K562 (cell line): ENCODE results near the gene MINDY4B. TPM values are rescaled to one million over a fixed set of nuclear protein-coding genes. Genes with fewer than 3 reads are reported as not detected.

Source experiments
- ATAC-seq: fragments of 200-7000 bp; cut with Tn5 transposase; 3 replicates; pipeline ENCODE4 v1.9.1; 2020; ENCODE audit warnings: moderate library complexity
- BruUV-seq: library from RNA; stranded (reverse); fragments of 400-500 nt; replicated peaks from 2 replicates; lab custom pipeline; 2021; lab: Mats Ljungman, UMichigan
- CTCF ChIA-PET: fragments of 300-600 bp; formaldehyde crosslinking; extraction: SDS; loops from one replicate; lab custom pipeline; 2021; ENCODE audit warnings: low intra/inter-chr PET ratio; lab: Yijun Ruan, JAX
- POLR2A ChIA-PET: fragments of 300-600, 350-650 bp; sonication (Branson Sonifier 250); formaldehyde crosslinking; extraction: SDS; loops from one replicate; lab custom pipeline; 2021; ENCODE audit warnings: antibody characterized with exemption, inconsistent platforms; lab: Yijun Ruan, JAX
- DNase-seq, 4 experiments: peaks; one replicate each; pipeline versions ENCODE4 v3.0.0 to v3.0.0-alpha.2; 2011 to 2018; ENCODE audit warnings: low spot score in 3 of 4, mixed read lengths in 3 of 4; ENCODE audit errors: extremely low read depth in 1 of 4
- FAIRE-seq: peaks from 2 replicates; lab custom pipeline; 2011; peaks lifted over from hg19 to GRCh38; lab: Jason Lieb, UNC
- H2AFZ ChIP-seq: 2 replicates; pipeline ENCODE4 v1.6.0; 2011; ENCODE audit warnings: low read depth, low read length, control low read depth, inconsistent platforms
- H3K27ac ChIP-seq: fragments of 200-600 bp; 3 replicates; pipeline ENCODE4 v1.8.0; 2011; ENCODE audit warnings: low read depth, mild to moderate bottlenecking, control low read depth, inconsistent platforms, low read length, moderate library complexity, mixed read lengths; ENCODE audit errors: extremely low read depth
- H3K27me3 ChIP-seq, 2 experiments: fragments of 300-600 bp in 1 of 2; 2 replicates in 1 of 2; 3 replicates in 1 of 2; pipeline versions ENCODE4 v1.6.0 to v1.8.0; 2011; ENCODE audit warnings: inconsistent platforms in 2 of 2, low read length in 2 of 2, mild to moderate bottlenecking in 1 of 2, mixed read lengths in 1 of 2, moderate library complexity in 1 of 2; ENCODE audit not compliant: control insufficient read depth in 2 of 2, insufficient read depth in 2 of 2
- H3K36me3 ChIP-seq: fragments of 300-600 bp; 3 replicates; pipeline ENCODE4 v1.8.0; 2011; ENCODE audit warnings: mild to moderate bottlenecking, low read length, inconsistent platforms; ENCODE audit not compliant: control insufficient read depth, insufficient read depth
- H3K4me1 ChIP-seq, 2 experiments: fragments of 200-600 bp in 1 of 2; replicated peaks in 1 of 2; 2 replicates in 1 of 2; 3 replicates in 1 of 2; pipeline versions ENCODE4 v1.5.1 to v1.8.0; 2011; ENCODE audit warnings: inconsistent platforms in 2 of 2, low read length in 2 of 2, mild to moderate bottlenecking in 1 of 2, mixed read lengths in 1 of 2, moderate library complexity in 1 of 2; ENCODE audit not compliant: control insufficient read depth in 2 of 2, insufficient read depth in 2 of 2
- H3K4me2 ChIP-seq: 2 replicates; pipeline ENCODE4 v1.6.1; 2011; ENCODE audit warnings: low read length, control low read depth, inconsistent platforms, mixed read lengths; ENCODE audit not compliant: insufficient read depth
- H3K4me3 ChIP-seq: fragments of 200-600 bp; sonication (generic), shearing (Covaris generic); 2 replicates; pipeline ENCODE4 v1.5.1; 2016; ENCODE audit warnings: control low read depth, inconsistent platforms
- H3K79me2 ChIP-seq: fragments of 200-600 bp; 3 replicates; pipeline ENCODE4 v1.8.0; 2011; ENCODE audit warnings: low read length, inconsistent platforms; ENCODE audit not compliant: control insufficient read depth, insufficient read depth
- H3K9ac ChIP-seq, 2 experiments: 2 replicates each; pipeline versions ENCODE4 v1.6.0 to v1.6.1; 2011; ENCODE audit warnings: low read depth in 2 of 2, low read length in 2 of 2, control low read depth in 1 of 2, inconsistent platforms in 1 of 2, mild to moderate bottlenecking in 1 of 2, mixed read lengths in 1 of 2; ENCODE audit not compliant: insufficient read depth in 1 of 2
- H3K9me1 ChIP-seq: one replicate; pipeline ENCODE4 v1.6.0; 2011; ENCODE audit warnings: inconsistent platforms, mild to moderate bottlenecking, low read length, moderate library complexity; ENCODE audit not compliant: control insufficient read depth, insufficient read depth
- H3K9me3 ChIP-seq: replicated peaks from 2 replicates; pipeline ENCODE4 v1.5.1; 2011; ENCODE audit warnings: low read depth, low read length, inconsistent platforms; ENCODE audit not compliant: control insufficient read depth, insufficient read depth
- H4K20me1 ChIP-seq: replicated peaks from 2 replicates; pipeline ENCODE4 v1.6.1; 2011; ENCODE audit warnings: low read length, inconsistent platforms, mixed read lengths; ENCODE audit not compliant: control insufficient read depth, insufficient read depth
- ARID3B ChIP-seq: fragments of 250-450 bp; sonication (Bioruptor Pico); IDR thresholded peaks from 2 replicates; pipeline ENCODE4 v1.4.0; 2020; ENCODE audit warnings: borderline replicate concordance
- CAMTA2 ChIP-seq: fragments of 250-450 bp; sonication (Bioruptor Pico); conservative IDR thresholded peaks from 2 replicates; pipeline ENCODE4 v1.5.1; 2022
- CREBBP ChIP-seq: IDR thresholded peaks from one replicate; pipeline ENCODE4 v1.6.1; 2012; ENCODE audit warnings: low read depth, mild to moderate bottlenecking, control low read depth, inconsistent platforms, low read length
- KLF1 ChIP-seq: fragments of 450-650 bp; IDR thresholded peaks from 2 replicates; pipeline ENCODE4 v1.6.1; 2016; ENCODE audit warnings: missing genetic modification characterization, missing compliant biosample characterization
- MLLT1 ChIP-seq, 2 experiments: fragments of 450-650 bp; IDR thresholded peaks; 2 replicates each; pipeline ENCODE4 v1.6.1; 2016
- MTF1 ChIP-seq: fragments of 250-450 bp; sonication (Bioruptor Pico); IDR thresholded peaks from 2 replicates; pipeline ENCODE4 v1.9.0; 2021; ENCODE audit warnings: moderate library complexity, mild to moderate bottlenecking, inconsistent platforms, borderline replicate concordance
- NFRKB ChIP-seq: fragments of 450-650 bp; IDR thresholded peaks from 2 replicates; pipeline ENCODE4 v1.6.1; 2016; ENCODE audit warnings: low read depth
- NONO ChIP-seq, 2 experiments: fragments of 200-400 bp in 1 of 2; fragments of 450-650 bp in 1 of 2; formaldehyde crosslinking in 1 of 2; IDR thresholded peaks; 2 replicates each; pipeline ENCODE4 v1.6.1; 2017; ENCODE audit warnings: low read depth in 2 of 2, mild to moderate bottlenecking in 2 of 2, moderate library complexity in 2 of 2, low read length in 1 of 2
- PHB2 ChIP-seq: fragments of 450-650 bp; IDR thresholded peaks from 2 replicates; pipeline ENCODE4 v1.6.1; 2017; ENCODE audit warnings: low read depth
- SIN3B ChIP-seq: fragments of 450-650 bp; IDR thresholded peaks from 2 replicates; pipeline ENCODE4 v1.6.1; 2017; ENCODE audit warnings: low read depth, mild to moderate bottlenecking, moderate library complexity
- TCF7 ChIP-seq: sonication (generic); IDR thresholded peaks from 2 replicates; pipeline ENCODE4 v1.6.1; 2016; ENCODE audit warnings: antibody characterized with exemption, borderline replicate concordance
- TRIM28 ChIP-seq: fragments of 450-650 bp; IDR thresholded peaks from 2 replicates; pipeline ENCODE4 v1.6.1; 2017
- ZNF609 ChIP-seq: sonication (generic); formaldehyde crosslinking; IDR thresholded peaks from 2 replicates; pipeline ENCODE4 v1.8.1; 2023; ENCODE audit warnings: missing genetic modification reagents, mild to moderate bottlenecking, borderline replicate concordance
- ZNF639 ChIP-seq, 2 experiments: fragments of 200-800 bp in 1 of 2; sonication (Bioruptor generic) in 1 of 2; sonication (generic) in 1 of 2; formaldehyde crosslinking in 1 of 2; IDR thresholded peaks in 1 of 2; conservative IDR thresholded peaks in 1 of 2; 2 replicates each; pipeline versions ENCODE4 v1.5.0 to v1.6.1; 2016 to 2020; ENCODE audit warnings: missing compliant biosample characterization in 1 of 2, missing genetic modification characterization in 1 of 2, missing genetic modification reagents in 1 of 2
- WGBS: fragments of 100-300 bp; shearing (Covaris generic); methylation state at CpG from one replicate; pipeline ENCODE4 v1.1.6; 2016; ENCODE audit warnings: low coverage, mixed read lengths; ENCODE audit not compliant: insufficient coverage; ENCODE audit errors: missing lambda C conversion rate; 5-methylcytosine and 5-hydroxymethylcytosine counted together
- in situ Hi-C: fragments of 300-500 bp; cut with MboI; formaldehyde crosslinking; loops from 4 replicates; pipeline ENCODE4 v1.15.0; 2018; ENCODE audit warnings: inconsistent platforms, mixed read lengths
- intact Hi-C: fragments of 100-400 bp; cut with micrococcal nuclease; formaldehyde crosslinking; loops from 2 replicates; pipeline ENCODE4 v1.14.2; 2022
- polyA plus RNA-seq, 8 experiments: library from polyadenylated mRNA; depleted of rRNA in 4 of 8; stranded (reverse) in 5 of 8; unstranded in 3 of 8; fragments of >200 nt; fragmentation: Nextera tagmentation in 2 of 8; fragmentation: Illumina TruSeq in 1 of 8; extraction: Ambion mirVana in 2 of 8; extraction: Trizol in 1 of 8; gene quantifications; 2 replicates each; pipeline versions ENCODE4 v1.2.1 to v1.2.3, GENCODE V29; 2011 to 2014; ENCODE audit warnings: inconsistent platforms in 1 of 8, missing spikeins in 1 of 8
- total RNA-seq, 7 experiments: library from RNA; depleted of rRNA in 6 of 7; stranded (reverse); fragments of >200 nt in 6 of 7; fragmentation: Illumina TruSeq in 2 of 7; extraction: Trizol in 2 of 7; gene quantifications; 2 replicates each; pipeline versions ENCODE4 v1.2.1 to v1.2.3, GENCODE V29; 2011 to 2021; ENCODE audit warnings: low replicate concordance in 1 of 7

Gene MINDY4B
- total and polyA plus RNA-seq, 9 of the 15 experiments (the other 6 are each of a cell fraction or from before 2014, with no cell fraction given) = not detected

GRCh38 chr3:150848864-150849263, 56.4 kb downstream of the MINDY4B start:
- no TSS peak for BruUV-seq
- Histone ChIP-seq H3K9me1 (no peaks in the 10 kb centered on the region), H3K4me3 (no peak overlapping the region), H3K79me2 (no peaks in the 10 kb centered on the region), H3K9me3 (0 out of 2 replicates have a peak, but pooled peaks cover 4% of the 10 kb centered on the region), H3K36me3 (no peaks in the 10 kb centered on the region), H3K9ac (no peak overlapping the region), H3K4me2 (no peak overlapping the region), H3K4me1 (no peaks in the 10 kb centered on the region), H4K20me1 (no peaks in the 10 kb centered on the region), H2AFZ (no peak overlapping the region), H3K27me3 (no peaks in the 10 kb centered on the region), H3K27ac (no peak overlapping the region)
- no peak for FAIRE-seq
- DNase-seq = no peak
- ATAC-seq = no peak
- intact Hi-C loops (no loop called here), in situ Hi-C loops (loop anchor here (10.0 kb wide), 1 partner anchor 124 kb away; no protein-coding TSS in a partner anchor)
- ChIA-PET POLR2A (no interaction called here), CTCF (no interaction called here)
- WGBS = 0% methylated on average over 1 of the region's 1 CpG
- no peak for TF ChIP-seq NONO (IDR thresholded peaks at IDR 0.05; ENCODE audit: low read depth in 2 of 2, low read length in 1 of 2)
- TF ChIP-seq TRIM28 = no peak
- no peak for TF ChIP-seq ARID3B (CRISPR knock-in tag)
- no peak for TF ChIP-seq MLLT1 (IDR thresholded peaks at IDR 0.05)
- no peak for TF ChIP-seq ZNF639 (CRISPR knock-in tag; conservative IDR thresholded peaks at IDR 0.05 in 1 of 2, IDR thresholded peaks at IDR 0.05 in 1 of 2)
- TF ChIP-seq NFRKB = no peak
- TF ChIP-seq PHB2 = no peak
- no peak for TF ChIP-seq CAMTA2 (CRISPR knock-in tag)
- no peak for TF ChIP-seq KLF1
- TF ChIP-seq CREBBP = no peak
- TF ChIP-seq SIN3B = no peak
- TF ChIP-seq TCF7 = no peak
- no peak for TF ChIP-seq ZNF609 (CRISPR knock-in tag)
- no peak for TF ChIP-seq MTF1 (CRISPR knock-in tag)
